ENCODE data around the gene OR52R1. TPM values are rescaled to one million over a fixed set of nuclear protein-coding genes. Genes with fewer than 3 reads are reported as not detected.

Gene OR52R1
- total RNA-seq, 4 donors from 2014 or later: not detected

GRCh38 chr11:4830909-4831308 is 26.7 kb upstream of the OR52R1 start:
- in situ Hi-C loops (cut with MboI; ENCODE audit: low sequenced_read_pairs in 4 of 4): no loop called here
- H3K4me3 ChIP-seq: no peak overlapping the region
- ATAC-seq (no peak), DNase-seq (no peak)
- no peak overlapping the region for H3K27ac ChIP-seq
- no peaks in the 10 kb centered on the region for H3K9me3 ChIP-seq
- TF ChIP-seq CTCF (IDR thresholded peaks at IDR 0.05 in 4 of 5, conservative IDR thresholded peaks at IDR 0.05 in 1 of 5) (no peak), POLR2A (IDR thresholded peaks at IDR 0.05) (no peak)
- H3K27me3 ChIP-seq: no peaks in the 10 kb centered on the region
- H3K4me1 ChIP-seq: no peaks in the 10 kb centered on the region
- intact Hi-C loops (cut with DNase I; ENCODE audit: low total_unique reads): no loop called here
- H3K36me3 ChIP-seq: no peaks in the 10 kb centered on the region

DNA sequence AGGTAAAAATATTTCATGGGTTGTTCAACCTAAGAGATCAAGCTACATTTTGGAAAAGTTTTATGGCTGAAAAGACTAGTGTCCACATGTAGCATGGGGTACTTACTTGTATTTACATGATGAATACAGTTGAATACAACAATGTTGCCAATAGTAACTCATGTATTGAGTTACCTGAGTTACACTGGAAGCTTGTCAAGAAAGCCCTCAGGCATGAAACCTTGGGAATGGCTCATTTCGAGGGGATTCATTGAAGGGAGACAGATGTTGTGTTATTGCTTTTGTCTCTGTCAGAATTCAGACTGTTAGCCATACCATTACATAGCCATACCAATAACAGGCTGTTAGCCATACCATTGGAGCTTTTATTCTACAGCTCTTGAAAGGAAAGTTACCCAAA is 26.2 kb upstream of the OR52R1 start:
- ATAC-seq (no peak), DNase-seq (no peak)
- H3K36me3 ChIP-seq: no peaks in the 10 kb centered on the region
- H3K27ac ChIP-seq: no peak overlapping the region
- no peaks in the 10 kb centered on the region for H3K4me1 ChIP-seq
- intact Hi-C loops (cut with DNase I; ENCODE audit: low total_unique reads): no loop called here
- H3K4me3 ChIP-seq: no peak overlapping the region
- in situ Hi-C loops (cut with MboI; ENCODE audit: low sequenced_read_pairs in 4 of 4): no loop called here
- no peak for TF ChIP-seq CTCF (IDR thresholded peaks at IDR 0.05 in 4 of 5, conservative IDR thresholded peaks at IDR 0.05 in 1 of 5)
- no peak for TF ChIP-seq POLR2A (IDR thresholded peaks at IDR 0.05)
- no peaks in the 10 kb centered on the region for H3K9me3 ChIP-seq
- no peaks in the 10 kb centered on the region for H3K27me3 ChIP-seq

- H3K4me3 ChIP-seq: no peak overlapping the region
- no peaks in the 10 kb centered on the region for H3K4me1 ChIP-seq
- H3K27me3 ChIP-seq: no peaks in the 10 kb centered on the region
- no peaks in the 10 kb centered on the region for H3K9me3 ChIP-seq
- ATAC-seq (no peak), DNase-seq (no peak)
- TF ChIP-seq CTCF (IDR thresholded peaks at IDR 0.05 in 4 of 5, conservative IDR thresholded peaks at IDR 0.05 in 1 of 5): peak in 2 of 5 experiments; percentile 28 to 30
- TF ChIP-seq POLR2A (IDR thresholded peaks at IDR 0.05): no peak
- no peak overlapping the region for H3K27ac ChIP-seq
- intact Hi-C loops (cut with DNase I; ENCODE audit: low total_unique reads): loop anchor here (1.0 kb wide), 1 partner anchor 189 kb away; the partner anchor contains the start of gene OR51D1
- no peaks in the 10 kb centered on the region for H3K36me3 ChIP-seq
- in situ Hi-C loops (cut with MboI; ENCODE audit: low sequenced_read_pairs in 4 of 4): loop anchor here in 2 of 4 donors (10.0 kb wide), 1 partner anchor 192 kb away; the partner anchor contains the start of gene OR51D1 (in 2 of the 2)
Measured at GRCh38 chr11:4826425-4826824, 22.2 kb upstream of the OR52R1 start.

- TF ChIP-seq CTCF (IDR thresholded peaks at IDR 0.05 in 4 of 5, conservative IDR thresholded peaks at IDR 0.05 in 1 of 5) (no peak), POLR2A (IDR thresholded peaks at IDR 0.05) (no peak)
- ATAC-seq (no peak), DNase-seq (no peak)
- Histone ChIP-seq H3K4me1 (no peaks in the 10 kb centered on the region), H3K27me3 (no peaks in the 10 kb centered on the region), H3K27ac (no peak overlapping the region), H3K36me3 (no peaks in the 10 kb centered on the region), H3K4me3 (no peak overlapping the region), H3K9me3 (no peaks in the 10 kb centered on the region)
- in situ Hi-C loops (cut with MboI; ENCODE audit: low sequenced_read_pairs in 4 of 4) (loop anchor here in 2 of 4 donors (10.0 kb wide), 1 partner anchor 190 kb away; the partner anchor contains the start of gene OR51D1 (in 2 of the 2)), intact Hi-C loops (cut with DNase I; ENCODE audit: low total_unique reads) (no loop called here)
Measured at GRCh38 chr11:4825132-4825531, 21.0 kb upstream of the OR52R1 start.

DNA sequence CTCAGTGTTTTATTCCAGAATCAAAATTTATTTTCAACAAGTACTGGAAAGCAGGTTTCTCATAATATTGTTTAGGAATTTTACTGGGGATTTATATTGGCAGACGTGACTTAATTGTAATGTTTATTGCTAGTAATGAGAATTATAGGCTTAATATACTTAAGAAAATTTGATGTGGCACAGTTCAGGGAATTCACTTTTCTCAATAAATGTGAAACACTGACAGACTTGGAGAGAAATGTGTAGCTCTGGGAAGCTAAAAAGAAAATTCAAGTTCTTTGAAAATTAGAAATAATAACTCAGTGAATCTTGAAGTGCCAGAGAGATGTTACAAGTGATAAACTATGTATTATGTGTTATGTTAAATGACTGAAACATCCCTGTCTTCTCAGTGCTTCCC is 16.8 kb upstream of the OR52R1 start, which contains the start of gene OR51F2:
Gene OR51F2 (plus strand): TSS at position 301 of the 400 bp plus-strand sequence. CDS start 101 bp downstream, outside the sequence.
- H3K27ac ChIP-seq: no peak within 1 kb of the TSS
- no peaks in the 10 kb centered on the region for H3K27me3 ChIP-seq
- intact Hi-C loops (cut with DNase I; ENCODE audit: low total_unique reads) (no loop called here), in situ Hi-C loops (cut with MboI; ENCODE audit: low sequenced_read_pairs in 4 of 4) (loop anchor here in 2 of 4 donors (10.0 kb wide), 1 partner anchor 186 kb away; the partner anchor contains the start of gene OR51D1 (in 2 of the 2))
- ATAC-seq (no peak), DNase-seq (no peak)
- TF ChIP-seq POLR2A (IDR thresholded peaks at IDR 0.05): no peak
- no peaks in the 10 kb centered on the region for H3K4me1 ChIP-seq
- no peaks in the 10 kb centered on the region for H3K9me3 ChIP-seq
- H3K4me3 ChIP-seq: no peak within 1 kb of the TSS
- H3K36me3 ChIP-seq: no peaks in the 10 kb centered on the region

All from gastrocnemius medialis (tissue), 4 donors.